HepG2 (cell line): Measurements from ENCODE around the gene FRMD8.

ENCODE experiments used
- EP300 ChIP-seq, 3 experiments: sonication (generic) in 1 of 3; formaldehyde crosslinking in 1 of 3; IDR thresholded peaks; 2 replicates each; pipeline versions ENCODE4 v1.5.1 to v1.6.1; 2011 to 2020; ENCODE audit warnings: low read depth in 2 of 3, low read length in 2 of 3, borderline replicate concordance in 1 of 3, improper control_type of control experiment in 1 of 3, mild to moderate bottlenecking in 1 of 3, missing genetic modification reagents in 1 of 3, moderate library complexity in 1 of 3
- POLR2AphosphoS5 ChIP-seq: IDR thresholded peaks from 2 replicates; pipeline ENCODE4 v1.6.1; 2012; ENCODE audit warnings: low read depth, low read length
- RELA ChIP-seq: sonication (generic); formaldehyde crosslinking; IDR thresholded peaks from 2 replicates; pipeline ENCODE4 v1.4.0; 2020; ENCODE audit warnings: missing genetic modification reagents
- SMARCE1 ChIP-seq: fragments of 450-650 bp; IDR thresholded peaks from 2 replicates; pipeline ENCODE4 v1.6.1; 2017; ENCODE audit warnings: borderline replicate concordance
- ZNF704 ChIP-seq: sonication (generic); formaldehyde crosslinking; IDR thresholded peaks from 2 replicates; pipeline ENCODE4 v1.8.1; 2023; ENCODE audit warnings: mild to moderate bottlenecking, inconsistent platforms, moderate library complexity, missing genetic modification reagents, borderline replicate concordance
- TF ChIP-seq, protein P1 (sequence below): IDR thresholded peaks from 2 replicates; pipeline ENCODE4 v1.6.1; 2012; ENCODE audit warnings: inconsistent platforms
- TF ChIP-seq, protein P2 (sequence below): sonication (generic); formaldehyde crosslinking; IDR thresholded peaks from 2 replicates; pipeline ENCODE4 v1.5.0; 2020; ENCODE audit warnings: mild to moderate bottlenecking, missing genetic modification reagents, moderate library complexity

GRCh38 chr11:65436412-65437032 is 50.1 kb downstream of the FRMD8 start:
- TF ChIP-seq POLR2AphosphoS5 (peak; percentile 51; the same call in 1 of the 2 replicates), ZNF704 (CRISPR knock-in tag) (no peak), EP300 (IDR thresholded peaks at IDR 0.05; ENCODE audit: low read depth in 2 of 2, low read length in 2 of 2) (no peak), EP300 (CRISPR knock-in tag; IDR thresholded peaks at IDR 0.05; ENCODE audit: borderline replicate concordance) (no peak), SMARCE1 (no peak), RELA (no peak)
- TF ChIP-seq, protein P1, sequence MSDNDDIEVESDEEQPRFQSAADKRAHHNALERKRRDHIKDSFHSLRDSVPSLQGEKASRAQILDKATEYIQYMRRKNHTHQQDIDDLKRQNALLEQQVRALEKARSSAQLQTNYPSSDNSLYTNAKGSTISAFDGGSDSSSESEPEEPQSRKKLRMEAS, result no peak
- TF ChIP-seq, protein P2, sequence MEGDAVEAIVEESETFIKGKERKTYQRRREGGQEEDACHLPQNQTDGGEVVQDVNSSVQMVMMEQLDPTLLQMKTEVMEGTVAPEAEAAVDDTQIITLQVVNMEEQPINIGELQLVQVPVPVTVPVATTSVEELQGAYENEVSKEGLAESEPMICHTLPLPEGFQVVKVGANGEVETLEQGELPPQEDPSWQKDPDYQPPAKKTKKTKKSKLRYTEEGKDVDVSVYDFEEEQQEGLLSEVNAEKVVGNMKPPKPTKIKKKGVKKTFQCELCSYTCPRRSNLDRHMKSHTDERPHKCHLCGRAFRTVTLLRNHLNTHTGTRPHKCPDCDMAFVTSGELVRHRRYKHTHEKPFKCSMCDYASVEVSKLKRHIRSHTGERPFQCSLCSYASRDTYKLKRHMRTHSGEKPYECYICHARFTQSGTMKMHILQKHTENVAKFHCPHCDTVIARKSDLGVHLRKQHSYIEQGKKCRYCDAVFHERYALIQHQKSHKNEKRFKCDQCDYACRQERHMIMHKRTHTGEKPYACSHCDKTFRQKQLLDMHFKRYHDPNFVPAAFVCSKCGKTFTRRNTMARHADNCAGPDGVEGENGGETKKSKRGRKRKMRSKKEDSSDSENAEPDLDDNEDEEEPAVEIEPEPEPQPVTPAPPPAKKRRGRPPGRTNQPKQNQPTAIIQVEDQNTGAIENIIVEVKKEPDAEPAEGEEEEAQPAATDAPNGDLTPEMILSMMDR, result no peak
